GM12878 (cell line): Measurements from ENCODE around the gene MCAT. TPM values are rescaled to one million over a fixed set of nuclear protein-coding genes. Genes with fewer than 3 reads are reported as not detected.

Source experiments
- BHLHE40 ChIP-seq, 2 experiments: fragments of 450-650 bp in 1 of 2; IDR thresholded peaks; 2 replicates each; pipeline ENCODE4 v1.6.1; 2011 to 2017; ENCODE audit warnings: low read depth in 2 of 2, borderline replicate concordance in 1 of 2, improper control_type of control experiment in 1 of 2, low read length in 1 of 2, mild to moderate bottlenecking in 1 of 2
- CBFB ChIP-seq: IDR thresholded peaks from 2 replicates; pipeline ENCODE4 v1.6.1; 2016; ENCODE audit warnings: antibody characterized with exemption, low read depth
- CBX5 ChIP-seq: sonication (generic); IDR thresholded peaks from 2 replicates; pipeline ENCODE4 v1.6.1; 2016; ENCODE audit warnings: low read depth, moderate library complexity, mild to moderate bottlenecking, inconsistent platforms
- CHD2 ChIP-seq: IDR thresholded peaks from 2 replicates; pipeline ENCODE4 v1.6.1; 2011; ENCODE audit warnings: low read depth, low read length, improper control_type of control experiment, borderline replicate concordance
- CREM ChIP-seq: IDR thresholded peaks from 2 replicates; pipeline ENCODE4 v1.6.1; 2014; ENCODE audit warnings: antibody characterized with exemption, low read depth
- DPF2 ChIP-seq: fragments of 450-650 bp; IDR thresholded peaks from 2 replicates; pipeline ENCODE4 v1.6.1; 2017; ENCODE audit warnings: mild to moderate bottlenecking
- EED ChIP-seq: sonication (generic); IDR thresholded peaks from 2 replicates; pipeline ENCODE4 v1.6.1; 2016; ENCODE audit warnings: antibody characterized with exemption, low read depth
- EZH2 ChIP-seq: IDR thresholded peaks from 2 replicates; pipeline ENCODE4 v1.6.1; 2012; ENCODE audit warnings: low read depth, mild to moderate bottlenecking, control low read depth, inconsistent platforms, low read length, borderline replicate concordance; ENCODE audit not compliant: control insufficient read depth
- IKZF1 ChIP-seq: fragments of 450-650 bp; conservative IDR thresholded peaks from 2 replicates; pipeline ENCODE4 v1.6.1; 2017; ENCODE audit warnings: antibody characterized with exemption, mild to moderate bottlenecking
- KAT2A ChIP-seq: conservative IDR thresholded peaks from 2 replicates; pipeline ENCODE4 v1.6.1; 2011; ENCODE audit warnings: low read depth, low read length; ENCODE audit not compliant: control insufficient read depth
- MEF2B ChIP-seq: fragments of 450-650 bp; IDR thresholded peaks from 2 replicates; pipeline ENCODE4 v1.6.1; 2018; ENCODE audit warnings: mild to moderate bottlenecking, moderate library complexity; ENCODE audit not compliant: partially characterized antibody, poor library complexity, severe bottlenecking
- NFIC ChIP-seq: IDR thresholded peaks from 2 replicates; pipeline ENCODE4 v1.6.1; 2012; ENCODE audit warnings: low read depth, mild to moderate bottlenecking, inconsistent platforms, low read length, moderate library complexity
- NRF1 ChIP-seq: conservative IDR thresholded peaks from 2 replicates; pipeline ENCODE4 v1.6.1; 2011; ENCODE audit warnings: mild to moderate bottlenecking, low read depth, low read length, improper control_type of control experiment
- POU2F2 ChIP-seq: IDR thresholded peaks from 3 replicates; pipeline ENCODE4 v1.6.1; 2011; ENCODE audit warnings: low read depth, mild to moderate bottlenecking, low read length, borderline replicate concordance
- RELA ChIP-seq: fragments of 450-650 bp; IDR thresholded peaks from 2 replicates; pipeline ENCODE4 v1.8.0; 2014; ENCODE audit warnings: borderline replicate concordance; ENCODE audit not compliant: partially characterized antibody
- WRNIP1 ChIP-seq: IDR thresholded peaks from 2 replicates; pipeline ENCODE4 v1.6.1; 2011; ENCODE audit warnings: low read depth, low read length, improper control_type of control experiment, borderline replicate concordance
- ZNF207 ChIP-seq: fragments of 450-650 bp; IDR thresholded peaks from 2 replicates; pipeline ENCODE4 v1.6.1; 2014; ENCODE audit warnings: antibody characterized with exemption, mild to moderate bottlenecking, borderline replicate concordance
- polyA plus RNA-seq, 11 experiments: library from polyadenylated mRNA; depleted of rRNA in 4 of 11; unstranded in 6 of 11; stranded (reverse) in 5 of 11; fragments of >200 nt; fragmentation: Nextera tagmentation in 4 of 11; fragmentation: Illumina TruSeq in 1 of 11; extraction: Ambion mirVana in 4 of 11; extraction: Trizol in 1 of 11; gene quantifications; 1 replicate in 1 of 11; 2 replicates in 10 of 11; pipeline versions ENCODE4 v1.2.1 to v1.2.3, GENCODE V29; 2011 to 2016; ENCODE audit warnings: inconsistent platforms in 2 of 11, missing spikeins in 2 of 11, low read depth in 1 of 11
- total RNA-seq, 4 experiments: library from RNA; depleted of rRNA in 3 of 4; stranded (reverse); fragments of >200 nt in 3 of 4; fragmentation: Illumina TruSeq in 1 of 4; extraction: Trizol in 1 of 4; gene quantifications; 2 replicates each; pipeline versions ENCODE4 v1.2.1 to v1.2.3, GENCODE V29; 2013 to 2021
- TF ChIP-seq, protein P1 (sequence below): fragments of 450-650 bp; IDR thresholded peaks from 2 replicates; pipeline ENCODE4 v1.6.1; 2016; ENCODE audit warnings: mild to moderate bottlenecking
- TF ChIP-seq, protein P2 (sequence below): fragments of 450-650 bp; IDR thresholded peaks from 2 replicates; pipeline ENCODE4 v1.6.1; 2018; ENCODE audit warnings: borderline replicate concordance, mild to moderate bottlenecking; ENCODE audit not compliant: partially characterized antibody
- TF ChIP-seq, protein P3 (sequence below): fragments of 150-350 bp; IDR thresholded peaks from 2 replicates; pipeline ENCODE4 v1.6.1; 2014; ENCODE audit warnings: mild to moderate bottlenecking, low read depth, low read length
- TF ChIP-seq, protein P4 (sequence below): fragments of 450-650 bp; formaldehyde crosslinking; IDR thresholded peaks from 2 replicates; pipeline ENCODE4 v1.4.0; 2020; ENCODE audit warnings: mild to moderate bottlenecking, moderate library complexity

Gene MCAT
- total and polyA plus RNA-seq, 10 of the 15 experiments (the other 5 are each of a cell fraction or from before 2014, with no cell fraction given) = 3.6 to 29.1 (median 19.3) TPM

DNA sequence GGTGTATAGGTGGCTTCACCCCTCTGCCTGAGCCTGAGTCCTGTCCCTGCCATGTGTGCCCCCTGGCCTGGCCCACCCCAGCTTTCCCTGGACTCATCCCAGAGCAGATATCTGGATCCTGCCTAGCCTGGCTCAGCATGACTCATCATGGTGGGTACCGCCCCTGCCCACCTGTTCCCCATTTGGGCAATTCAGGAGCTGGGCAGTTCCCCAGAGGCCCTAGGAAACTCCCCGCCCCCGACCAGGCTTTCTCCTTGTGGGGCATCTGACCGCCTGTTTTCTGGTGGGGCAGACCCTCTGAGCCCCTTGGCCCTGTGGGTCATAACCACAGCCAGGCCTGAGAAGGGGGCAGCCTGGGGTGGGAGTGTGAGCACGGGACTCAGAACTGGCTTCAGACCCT, 12.6 kb upstream of the MCAT start (continued):
- no peak for TF ChIP-seq ZNF207
- TF ChIP-seq, protein P1, sequence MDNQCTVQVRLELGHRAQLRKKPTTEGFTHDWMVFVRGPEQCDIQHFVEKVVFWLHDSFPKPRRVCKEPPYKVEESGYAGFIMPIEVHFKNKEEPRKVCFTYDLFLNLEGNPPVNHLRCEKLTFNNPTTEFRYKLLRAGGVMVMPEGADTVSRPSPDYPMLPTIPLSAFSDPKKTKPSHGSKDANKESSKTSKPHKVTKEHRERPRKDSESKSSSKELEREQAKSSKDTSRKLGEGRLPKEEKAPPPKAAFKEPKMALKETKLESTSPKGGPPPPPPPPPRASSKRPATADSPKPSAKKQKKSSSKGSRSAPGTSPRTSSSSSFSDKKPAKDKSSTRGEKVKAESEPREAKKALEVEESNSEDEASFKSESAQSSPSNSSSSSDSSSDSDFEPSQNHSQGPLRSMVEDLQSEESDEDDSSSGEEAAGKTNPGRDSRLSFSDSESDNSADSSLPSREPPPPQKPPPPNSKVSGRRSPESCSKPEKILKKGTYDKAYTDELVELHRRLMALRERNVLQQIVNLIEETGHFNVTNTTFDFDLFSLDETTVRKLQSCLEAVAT = no peak
- no peak for TF ChIP-seq KAT2A
- TF ChIP-seq IKZF1 = peak; percentile 69
- TF ChIP-seq CREM = no peak
- peak; percentile 80 for TF ChIP-seq MEF2B
- TF ChIP-seq EZH2 = no peak
- 0 out of 2 replicates have a peak, but pooled peaks have one; percentile 41 for TF ChIP-seq DPF2
- TF ChIP-seq NFIC = no peak
- peak in 1 of 2 experiments; percentile 24; a peak in 2 of 4 replicates for TF ChIP-seq BHLHE40 (IDR thresholded peaks at IDR 0.05; ENCODE audit: borderline replicate concordance in 1 of 2, low read depth in 2 of 2, low read length in 1 of 2)
- TF ChIP-seq POU2F2 = no peak
- peak; percentile 65 for TF ChIP-seq RELA
- TF ChIP-seq CBX5 = no peak
- TF ChIP-seq, protein P2, sequence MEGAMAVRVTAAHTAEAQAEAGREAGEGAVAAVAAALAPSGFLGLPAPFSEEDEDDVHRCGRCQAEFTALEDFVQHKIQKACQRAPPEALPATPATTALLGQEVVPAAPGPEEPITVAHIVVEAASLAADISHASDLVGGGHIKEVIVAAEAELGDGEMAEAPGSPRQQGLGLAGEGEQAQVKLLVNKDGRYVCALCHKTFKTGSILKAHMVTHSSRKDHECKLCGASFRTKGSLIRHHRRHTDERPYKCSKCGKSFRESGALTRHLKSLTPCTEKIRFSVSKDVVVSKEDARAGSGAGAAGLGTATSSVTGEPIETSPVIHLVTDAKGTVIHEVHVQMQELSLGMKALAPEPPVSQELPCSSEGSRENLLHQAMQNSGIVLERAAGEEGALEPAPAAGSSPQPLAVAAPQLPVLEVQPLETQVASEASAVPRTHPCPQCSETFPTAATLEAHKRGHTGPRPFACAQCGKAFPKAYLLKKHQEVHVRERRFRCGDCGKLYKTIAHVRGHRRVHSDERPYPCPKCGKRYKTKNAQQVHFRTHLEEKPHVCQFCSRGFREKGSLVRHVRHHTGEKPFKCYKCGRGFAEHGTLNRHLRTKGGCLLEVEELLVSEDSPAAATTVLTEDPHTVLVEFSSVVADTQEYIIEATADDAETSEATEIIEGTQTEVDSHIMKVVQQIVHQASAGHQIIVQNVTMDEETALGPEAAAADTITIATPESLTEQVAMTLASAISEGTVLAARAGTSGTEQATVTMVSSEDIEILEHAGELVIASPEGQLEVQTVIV = no peak
- TF ChIP-seq CBFB = no peak
- TF ChIP-seq NRF1 = no peak
- no peak for TF ChIP-seq EED
- TF ChIP-seq, protein P3, sequence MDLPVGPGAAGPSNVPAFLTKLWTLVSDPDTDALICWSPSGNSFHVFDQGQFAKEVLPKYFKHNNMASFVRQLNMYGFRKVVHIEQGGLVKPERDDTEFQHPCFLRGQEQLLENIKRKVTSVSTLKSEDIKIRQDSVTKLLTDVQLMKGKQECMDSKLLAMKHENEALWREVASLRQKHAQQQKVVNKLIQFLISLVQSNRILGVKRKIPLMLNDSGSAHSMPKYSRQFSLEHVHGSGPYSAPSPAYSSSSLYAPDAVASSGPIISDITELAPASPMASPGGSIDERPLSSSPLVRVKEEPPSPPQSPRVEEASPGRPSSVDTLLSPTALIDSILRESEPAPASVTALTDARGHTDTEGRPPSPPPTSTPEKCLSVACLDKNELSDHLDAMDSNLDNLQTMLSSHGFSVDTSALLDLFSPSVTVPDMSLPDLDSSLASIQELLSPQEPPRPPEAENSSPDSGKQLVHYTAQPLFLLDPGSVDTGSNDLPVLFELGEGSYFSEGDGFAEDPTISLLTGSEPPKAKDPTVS = no peak
- TF ChIP-seq WRNIP1 = no peak
- no peak for TF ChIP-seq CHD2
- TF ChIP-seq, protein P4, sequence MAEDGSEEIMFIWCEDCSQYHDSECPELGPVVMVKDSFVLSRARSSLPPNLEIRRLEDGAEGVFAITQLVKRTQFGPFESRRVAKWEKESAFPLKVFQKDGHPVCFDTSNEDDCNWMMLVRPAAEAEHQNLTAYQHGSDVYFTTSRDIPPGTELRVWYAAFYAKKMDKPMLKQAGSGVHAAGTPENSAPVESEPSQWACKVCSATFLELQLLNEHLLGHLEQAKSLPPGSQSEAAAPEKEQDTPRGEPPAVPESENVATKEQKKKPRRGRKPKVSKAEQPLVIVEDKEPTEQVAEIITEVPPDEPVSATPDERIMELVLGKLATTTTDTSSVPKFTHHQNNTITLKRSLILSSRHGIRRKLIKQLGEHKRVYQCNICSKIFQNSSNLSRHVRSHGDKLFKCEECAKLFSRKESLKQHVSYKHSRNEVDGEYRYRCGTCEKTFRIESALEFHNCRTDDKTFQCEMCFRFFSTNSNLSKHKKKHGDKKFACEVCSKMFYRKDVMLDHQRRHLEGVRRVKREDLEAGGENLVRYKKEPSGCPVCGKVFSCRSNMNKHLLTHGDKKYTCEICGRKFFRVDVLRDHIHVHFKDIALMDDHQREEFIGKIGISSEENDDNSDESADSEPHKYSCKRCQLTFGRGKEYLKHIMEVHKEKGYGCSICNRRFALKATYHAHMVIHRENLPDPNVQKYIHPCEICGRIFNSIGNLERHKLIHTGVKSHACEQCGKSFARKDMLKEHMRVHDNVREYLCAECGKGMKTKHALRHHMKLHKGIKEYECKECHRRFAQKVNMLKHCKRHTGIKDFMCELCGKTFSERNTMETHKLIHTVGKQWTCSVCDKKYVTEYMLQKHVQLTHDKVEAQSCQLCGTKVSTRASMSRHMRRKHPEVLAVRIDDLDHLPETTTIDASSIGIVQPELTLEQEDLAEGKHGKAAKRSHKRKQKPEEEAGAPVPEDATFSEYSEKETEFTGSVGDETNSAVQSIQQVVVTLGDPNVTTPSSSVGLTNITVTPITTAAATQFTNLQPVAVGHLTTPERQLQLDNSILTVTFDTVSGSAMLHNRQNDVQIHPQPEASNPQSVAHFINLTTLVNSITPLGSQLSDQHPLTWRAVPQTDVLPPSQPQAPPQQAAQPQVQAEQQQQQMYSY = no peak
